GM23338 (cell line): Measurements from ENCODE around the gene PRPSAP1. TPM values are rescaled to one million over a fixed set of nuclear protein-coding genes. Genes with fewer than 3 reads are reported as not detected.
A peak's percentile ranks its signal among the peaks of the same experiment; 100 is the strongest.

Experiments
- ATAC-seq: fragments of 200-7000 bp; cut with Tn5 transposase; 3 replicates; pipeline ENCODE4 v1.9.1; 2020
- DNase-seq: peaks from one replicate; pipeline ENCODE4 v3.0.0-alpha.2; 2015; ENCODE audit warnings: low spot score
- H2AFZ ChIP-seq: fragments of 200-600 bp; sonication (generic); 2 replicates; pipeline ENCODE4 v1.8.0; 2016; ENCODE audit warnings: antibody characterized with exemption, mild to moderate bottlenecking, moderate library complexity
- H3F3A ChIP-seq: fragments of 200-600 bp; sonication (generic); replicated peaks from 2 replicates; pipeline ENCODE4 v1.8.0; 2017; ENCODE audit warnings: antibody characterized with exemption, mixed run types, low read depth
- H3K27ac ChIP-seq: fragments of 200-600 bp; sonication (generic); 2 replicates; pipeline ENCODE4 v1.6.1; 2016; ENCODE audit warnings: low read depth
- H3K27me3 ChIP-seq: fragments of 200-600 bp; sonication (generic); 2 replicates; pipeline ENCODE4 v1.8.0; 2016; ENCODE audit warnings: mild to moderate bottlenecking, mixed run types, moderate library complexity; ENCODE audit not compliant: insufficient read depth
- H3K36me3 ChIP-seq: fragments of 200-600 bp; sonication (generic); 2 replicates; pipeline ENCODE4 v1.8.0; 2016; ENCODE audit warnings: mild to moderate bottlenecking; ENCODE audit not compliant: insufficient read depth
- H3K4me1 ChIP-seq: fragments of 200-600 bp; sonication (generic); 2 replicates; pipeline ENCODE4 v1.8.0; 2016; ENCODE audit warnings: mild to moderate bottlenecking, moderate library complexity; ENCODE audit not compliant: insufficient read depth
- H3K4me2 ChIP-seq: fragments of 200-600 bp; sonication (generic); 2 replicates; pipeline ENCODE4 v1.7.1; 2017; ENCODE audit warnings: mixed run types
- H3K4me3 ChIP-seq: fragments of 200-600 bp; sonication (generic); 2 replicates; pipeline ENCODE4 v1.6.1; 2016; ENCODE audit warnings: mixed run types
- H3K79me2 ChIP-seq: fragments of 200-600 bp; sonication (generic); replicated peaks from 2 replicates; pipeline ENCODE4 v1.8.0; 2017; ENCODE audit warnings: mild to moderate bottlenecking; ENCODE audit not compliant: insufficient read depth
- H3K9me2 ChIP-seq: fragments of 200-600 bp; sonication (generic); 2 replicates; pipeline ENCODE4 v1.8.0; 2017; ENCODE audit not compliant: insufficient read depth
- H4K20me1 ChIP-seq: fragments of 200-600 bp; sonication (generic); replicated peaks from 2 replicates; pipeline ENCODE4 v1.8.0; 2017; ENCODE audit warnings: mild to moderate bottlenecking; ENCODE audit not compliant: insufficient read depth
- H3K27ac Mint-ChIP-seq: 2 replicates; pipeline ENCODE4 v1.8.0; 2020; ENCODE audit warnings: inconsistent platforms, mild to moderate bottlenecking, moderate library complexity, mixed read lengths
- H3K27me3 Mint-ChIP-seq: 3 replicates; pipeline ENCODE4 v1.8.0; 2022; ENCODE audit warnings: low read depth, mild to moderate bottlenecking, moderate library complexity, mixed read lengths, inconsistent platforms; ENCODE audit not compliant: insufficient read depth, poor library complexity
- H3K36me3 Mint-ChIP-seq: 3 replicates; pipeline ENCODE4 v1.8.0; 2021; ENCODE audit warnings: low read depth, mild to moderate bottlenecking, inconsistent platforms, moderate library complexity, mixed read lengths
- H3K4me1 Mint-ChIP-seq: 3 replicates; pipeline ENCODE4 v1.8.0; 2020; ENCODE audit warnings: mild to moderate bottlenecking, inconsistent platforms, mixed read lengths
- H3K4me3 Mint-ChIP-seq: 3 replicates; pipeline ENCODE4 v1.8.0; 2021; ENCODE audit warnings: moderate library complexity, mild to moderate bottlenecking, inconsistent platforms, mixed read lengths
- H3K9me3 Mint-ChIP-seq: 3 replicates; pipeline ENCODE4 v1.8.0; 2020; ENCODE audit warnings: moderate library complexity, mild to moderate bottlenecking, inconsistent platforms, mixed read lengths
- CREB1 ChIP-seq: fragments of 250-450 bp; sonication (Bioruptor Pico); IDR thresholded peaks from 2 replicates; pipeline ENCODE4 v1.5.0; 2020; ENCODE audit warnings: low read depth, mild to moderate bottlenecking, moderate library complexity
- EZH2phosphoT487 ChIP-seq: fragments of 200-600 bp; sonication (generic); IDR thresholded peaks from one replicate; pipeline ENCODE4 v1.8.1; 2018; ENCODE audit warnings: antibody characterized with exemption; ENCODE audit not compliant: unreplicated experiment
- JUNB ChIP-seq: IDR thresholded peaks from one replicate; pipeline ENCODE4 v1.6.1; 2016; ENCODE audit warnings: antibody characterized with exemption; ENCODE audit not compliant: unreplicated experiment
- NANOG ChIP-seq: IDR thresholded peaks from 2 replicates; pipeline ENCODE4 v1.6.1; 2016; ENCODE audit warnings: antibody characterized with exemption, borderline replicate concordance
- POLR2AphosphoS5 ChIP-seq: IDR thresholded peaks from 2 replicates; pipeline ENCODE4 v1.6.1; 2016; ENCODE audit warnings: antibody characterized with exemption, low read depth
- STAT1 ChIP-seq: IDR thresholded peaks from one replicate; pipeline ENCODE4 v1.6.1; 2016; ENCODE audit warnings: antibody characterized with exemption; ENCODE audit not compliant: unreplicated experiment
- ZNF114 ChIP-seq: fragments of 250-450 bp; sonication (Bioruptor Pico); IDR thresholded peaks from 2 replicates; pipeline ENCODE4 v1.5.0; 2020; ENCODE audit warnings: mild to moderate bottlenecking, moderate library complexity
- ZNF331 ChIP-seq: fragments of 250-450 bp; sonication (Bioruptor Pico); IDR thresholded peaks from 2 replicates; pipeline ENCODE4 v1.5.0; 2020; ENCODE audit warnings: low read depth, mild to moderate bottlenecking, moderate library complexity
- polyA plus RNA-seq: library from polyadenylated mRNA; unstranded; fragments of >200 nt; fragmentation: Nextera tagmentation; extraction: Ambion mirVana; gene quantifications from 2 replicates; pipeline ENCODE4 v1.2.1, GENCODE V29; 2016
- total RNA-seq: library from RNA; depleted of rRNA; stranded (reverse); fragments of >200 nt; shearing (Covaris generic); gene quantifications from 2 replicates; pipeline ENCODE4 v1.2.3, GENCODE V29; 2014
- TF ChIP-seq, protein P1 (sequence below): IDR thresholded peaks from 2 replicates; pipeline ENCODE4 v1.6.1; 2016; ENCODE audit warnings: antibody characterized with exemption
- TF ChIP-seq, protein P2 (sequence below): IDR thresholded peaks from one replicate; pipeline ENCODE4 v1.6.1; 2018; ENCODE audit warnings: antibody characterized with exemption; ENCODE audit not compliant: unreplicated experiment
- TF ChIP-seq, protein P3 (sequence below), 2 experiments: fragments of 200-600 bp in 1 of 2; sonication (generic) in 1 of 2; conservative IDR thresholded peaks; 2 replicates each; pipeline versions ENCODE4 v1.5.1 to v1.6.1; 2016 to 2017; ENCODE audit warnings: antibody characterized with exemption in 2 of 2, low read depth in 2 of 2, mild to moderate bottlenecking in 2 of 2, moderate library complexity in 1 of 2
- TF ChIP-seq, protein P4 (sequence below): fragments of 250-450 bp; sonication (Bioruptor Pico); IDR thresholded peaks from 2 replicates; pipeline ENCODE4 v1.5.0; 2020; ENCODE audit warnings: mild to moderate bottlenecking, moderate library complexity

PRPSAP1 gene
- total and polyA plus RNA-seq, 2 experiments from 2014 or later: 39.5 to 58.8 TPM

DNA sequence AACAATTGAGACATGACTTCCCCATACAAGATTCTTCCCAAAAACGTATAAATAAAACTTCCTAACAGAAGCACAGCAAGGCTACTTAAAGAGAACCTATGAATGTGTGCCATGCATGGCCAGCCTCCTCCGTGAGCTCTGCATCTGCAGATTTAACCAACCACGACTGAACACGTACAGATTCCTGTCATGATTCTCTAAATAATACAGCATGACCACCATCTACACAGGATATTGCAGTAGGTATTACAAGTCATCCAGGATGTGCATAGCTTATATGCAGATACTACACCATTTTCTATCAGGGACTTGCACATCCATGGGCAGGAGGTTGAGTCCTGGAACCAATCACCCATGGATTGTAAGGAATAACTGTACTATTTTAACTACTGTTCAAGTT lies 44.3 kb downstream of the PRPSAP1 start (continued):
- no peak for TF ChIP-seq ZNF331 (CRISPR knock-in tag)
- no peak for TF ChIP-seq NANOG
- TF ChIP-seq STAT1: no peak
- no peak for TF ChIP-seq EZH2phosphoT487
- TF ChIP-seq, protein P1, sequence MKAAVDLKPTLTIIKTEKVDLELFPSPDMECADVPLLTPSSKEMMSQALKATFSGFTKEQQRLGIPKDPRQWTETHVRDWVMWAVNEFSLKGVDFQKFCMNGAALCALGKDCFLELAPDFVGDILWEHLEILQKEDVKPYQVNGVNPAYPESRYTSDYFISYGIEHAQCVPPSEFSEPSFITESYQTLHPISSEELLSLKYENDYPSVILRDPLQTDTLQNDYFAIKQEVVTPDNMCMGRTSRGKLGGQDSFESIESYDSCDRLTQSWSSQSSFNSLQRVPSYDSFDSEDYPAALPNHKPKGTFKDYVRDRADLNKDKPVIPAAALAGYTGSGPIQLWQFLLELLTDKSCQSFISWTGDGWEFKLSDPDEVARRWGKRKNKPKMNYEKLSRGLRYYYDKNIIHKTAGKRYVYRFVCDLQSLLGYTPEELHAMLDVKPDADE: no peak

DNA sequence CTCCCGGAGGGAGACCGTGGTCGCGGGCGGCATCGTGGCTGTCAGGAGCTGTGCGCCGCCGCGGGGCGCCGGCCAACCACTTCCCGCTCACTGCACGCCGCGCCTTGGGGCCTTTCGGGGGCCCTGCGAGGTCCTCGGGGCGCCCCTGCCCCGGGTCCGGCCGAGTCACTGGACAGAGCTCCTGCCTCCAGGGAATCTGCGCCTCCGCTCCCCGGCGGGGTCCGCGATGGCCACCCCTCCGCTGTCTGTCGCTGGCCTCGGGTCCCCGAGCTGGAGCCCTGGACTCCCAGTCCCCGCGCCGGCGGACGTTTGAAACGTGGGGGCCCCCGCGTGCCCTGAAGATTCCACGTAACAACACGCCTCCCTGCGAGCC lies 45.8 kb downstream of the PRPSAP1 start, which contains the start of gene QRICH2:
Gene QRICH2 (minus strand): TSS at position 311 of the 373 bp plus-strand sequence. CDS start 278 bp downstream, at position 33.
- Histone ChIP-seq H3K9me2 (no peaks in the 10 kb centered on the region), H3K4me2 (no peak within 1 kb of the TSS), H3K4me3 (no peak within 1 kb of the TSS), H3K79me2 (no peaks in the 10 kb centered on the region), H3K27me3 (no peaks in the 10 kb centered on the region), H3K4me1 (no peaks in the 10 kb centered on the region), H4K20me1 (no peaks in the 10 kb centered on the region; the same call in 1 of the 2 replicates), H3K36me3 (0 out of 2 replicates have a peak, but pooled peaks cover 6% of the 10 kb centered on the region), H3K27ac (no peak within 1 kb of the TSS), H3F3A (0 out of 2 replicates have a peak, but pooled peaks cover 6% of the 10 kb centered on the region), H2AFZ (no peak within 1 kb of the TSS)
- no peak within 1 kb of the TSS for H3K27ac Mint-ChIP-seq
- peak; percentile 45 for ATAC-seq
- H3K36me3 Mint-ChIP-seq: peaks cover 8% of the 10 kb centered on the region; the same call in 1 of the 3 replicates
- peak; percentile 26 for DNase-seq
- no peak within 1 kb of the TSS for H3K4me3 Mint-ChIP-seq
- no peak for TF ChIP-seq POLR2AphosphoS5
- TF ChIP-seq, protein P2, sequence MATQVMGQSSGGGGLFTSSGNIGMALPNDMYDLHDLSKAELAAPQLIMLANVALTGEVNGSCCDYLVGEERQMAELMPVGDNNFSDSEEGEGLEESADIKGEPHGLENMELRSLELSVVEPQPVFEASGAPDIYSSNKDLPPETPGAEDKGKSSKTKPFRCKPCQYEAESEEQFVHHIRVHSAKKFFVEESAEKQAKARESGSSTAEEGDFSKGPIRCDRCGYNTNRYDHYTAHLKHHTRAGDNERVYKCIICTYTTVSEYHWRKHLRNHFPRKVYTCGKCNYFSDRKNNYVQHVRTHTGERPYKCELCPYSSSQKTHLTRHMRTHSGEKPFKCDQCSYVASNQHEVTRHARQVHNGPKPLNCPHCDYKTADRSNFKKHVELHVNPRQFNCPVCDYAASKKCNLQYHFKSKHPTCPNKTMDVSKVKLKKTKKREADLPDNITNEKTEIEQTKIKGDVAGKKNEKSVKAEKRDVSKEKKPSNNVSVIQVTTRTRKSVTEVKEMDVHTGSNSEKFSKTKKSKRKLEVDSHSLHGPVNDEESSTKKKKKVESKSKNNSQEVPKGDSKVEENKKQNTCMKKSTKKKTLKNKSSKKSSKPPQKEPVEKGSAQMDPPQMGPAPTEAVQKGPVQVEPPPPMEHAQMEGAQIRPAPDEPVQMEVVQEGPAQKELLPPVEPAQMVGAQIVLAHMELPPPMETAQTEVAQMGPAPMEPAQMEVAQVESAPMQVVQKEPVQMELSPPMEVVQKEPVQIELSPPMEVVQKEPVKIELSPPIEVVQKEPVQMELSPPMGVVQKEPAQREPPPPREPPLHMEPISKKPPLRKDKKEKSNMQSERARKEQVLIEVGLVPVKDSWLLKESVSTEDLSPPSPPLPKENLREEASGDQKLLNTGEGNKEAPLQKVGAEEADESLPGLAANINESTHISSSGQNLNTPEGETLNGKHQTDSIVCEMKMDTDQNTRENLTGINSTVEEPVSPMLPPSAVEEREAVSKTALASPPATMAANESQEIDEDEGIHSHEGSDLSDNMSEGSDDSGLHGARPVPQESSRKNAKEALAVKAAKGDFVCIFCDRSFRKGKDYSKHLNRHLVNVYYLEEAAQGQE: no peak
- TF ChIP-seq JUNB: no peak
- no peak for TF ChIP-seq EZH2phosphoT487
- TF ChIP-seq, protein P3, sequence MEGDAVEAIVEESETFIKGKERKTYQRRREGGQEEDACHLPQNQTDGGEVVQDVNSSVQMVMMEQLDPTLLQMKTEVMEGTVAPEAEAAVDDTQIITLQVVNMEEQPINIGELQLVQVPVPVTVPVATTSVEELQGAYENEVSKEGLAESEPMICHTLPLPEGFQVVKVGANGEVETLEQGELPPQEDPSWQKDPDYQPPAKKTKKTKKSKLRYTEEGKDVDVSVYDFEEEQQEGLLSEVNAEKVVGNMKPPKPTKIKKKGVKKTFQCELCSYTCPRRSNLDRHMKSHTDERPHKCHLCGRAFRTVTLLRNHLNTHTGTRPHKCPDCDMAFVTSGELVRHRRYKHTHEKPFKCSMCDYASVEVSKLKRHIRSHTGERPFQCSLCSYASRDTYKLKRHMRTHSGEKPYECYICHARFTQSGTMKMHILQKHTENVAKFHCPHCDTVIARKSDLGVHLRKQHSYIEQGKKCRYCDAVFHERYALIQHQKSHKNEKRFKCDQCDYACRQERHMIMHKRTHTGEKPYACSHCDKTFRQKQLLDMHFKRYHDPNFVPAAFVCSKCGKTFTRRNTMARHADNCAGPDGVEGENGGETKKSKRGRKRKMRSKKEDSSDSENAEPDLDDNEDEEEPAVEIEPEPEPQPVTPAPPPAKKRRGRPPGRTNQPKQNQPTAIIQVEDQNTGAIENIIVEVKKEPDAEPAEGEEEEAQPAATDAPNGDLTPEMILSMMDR (conservative IDR thresholded peaks at IDR 0.05; ENCODE audit: low read depth in 2 of 2): no peak
- TF ChIP-seq CREB1 (CRISPR knock-in tag): no peak
- TF ChIP-seq, protein P4, sequence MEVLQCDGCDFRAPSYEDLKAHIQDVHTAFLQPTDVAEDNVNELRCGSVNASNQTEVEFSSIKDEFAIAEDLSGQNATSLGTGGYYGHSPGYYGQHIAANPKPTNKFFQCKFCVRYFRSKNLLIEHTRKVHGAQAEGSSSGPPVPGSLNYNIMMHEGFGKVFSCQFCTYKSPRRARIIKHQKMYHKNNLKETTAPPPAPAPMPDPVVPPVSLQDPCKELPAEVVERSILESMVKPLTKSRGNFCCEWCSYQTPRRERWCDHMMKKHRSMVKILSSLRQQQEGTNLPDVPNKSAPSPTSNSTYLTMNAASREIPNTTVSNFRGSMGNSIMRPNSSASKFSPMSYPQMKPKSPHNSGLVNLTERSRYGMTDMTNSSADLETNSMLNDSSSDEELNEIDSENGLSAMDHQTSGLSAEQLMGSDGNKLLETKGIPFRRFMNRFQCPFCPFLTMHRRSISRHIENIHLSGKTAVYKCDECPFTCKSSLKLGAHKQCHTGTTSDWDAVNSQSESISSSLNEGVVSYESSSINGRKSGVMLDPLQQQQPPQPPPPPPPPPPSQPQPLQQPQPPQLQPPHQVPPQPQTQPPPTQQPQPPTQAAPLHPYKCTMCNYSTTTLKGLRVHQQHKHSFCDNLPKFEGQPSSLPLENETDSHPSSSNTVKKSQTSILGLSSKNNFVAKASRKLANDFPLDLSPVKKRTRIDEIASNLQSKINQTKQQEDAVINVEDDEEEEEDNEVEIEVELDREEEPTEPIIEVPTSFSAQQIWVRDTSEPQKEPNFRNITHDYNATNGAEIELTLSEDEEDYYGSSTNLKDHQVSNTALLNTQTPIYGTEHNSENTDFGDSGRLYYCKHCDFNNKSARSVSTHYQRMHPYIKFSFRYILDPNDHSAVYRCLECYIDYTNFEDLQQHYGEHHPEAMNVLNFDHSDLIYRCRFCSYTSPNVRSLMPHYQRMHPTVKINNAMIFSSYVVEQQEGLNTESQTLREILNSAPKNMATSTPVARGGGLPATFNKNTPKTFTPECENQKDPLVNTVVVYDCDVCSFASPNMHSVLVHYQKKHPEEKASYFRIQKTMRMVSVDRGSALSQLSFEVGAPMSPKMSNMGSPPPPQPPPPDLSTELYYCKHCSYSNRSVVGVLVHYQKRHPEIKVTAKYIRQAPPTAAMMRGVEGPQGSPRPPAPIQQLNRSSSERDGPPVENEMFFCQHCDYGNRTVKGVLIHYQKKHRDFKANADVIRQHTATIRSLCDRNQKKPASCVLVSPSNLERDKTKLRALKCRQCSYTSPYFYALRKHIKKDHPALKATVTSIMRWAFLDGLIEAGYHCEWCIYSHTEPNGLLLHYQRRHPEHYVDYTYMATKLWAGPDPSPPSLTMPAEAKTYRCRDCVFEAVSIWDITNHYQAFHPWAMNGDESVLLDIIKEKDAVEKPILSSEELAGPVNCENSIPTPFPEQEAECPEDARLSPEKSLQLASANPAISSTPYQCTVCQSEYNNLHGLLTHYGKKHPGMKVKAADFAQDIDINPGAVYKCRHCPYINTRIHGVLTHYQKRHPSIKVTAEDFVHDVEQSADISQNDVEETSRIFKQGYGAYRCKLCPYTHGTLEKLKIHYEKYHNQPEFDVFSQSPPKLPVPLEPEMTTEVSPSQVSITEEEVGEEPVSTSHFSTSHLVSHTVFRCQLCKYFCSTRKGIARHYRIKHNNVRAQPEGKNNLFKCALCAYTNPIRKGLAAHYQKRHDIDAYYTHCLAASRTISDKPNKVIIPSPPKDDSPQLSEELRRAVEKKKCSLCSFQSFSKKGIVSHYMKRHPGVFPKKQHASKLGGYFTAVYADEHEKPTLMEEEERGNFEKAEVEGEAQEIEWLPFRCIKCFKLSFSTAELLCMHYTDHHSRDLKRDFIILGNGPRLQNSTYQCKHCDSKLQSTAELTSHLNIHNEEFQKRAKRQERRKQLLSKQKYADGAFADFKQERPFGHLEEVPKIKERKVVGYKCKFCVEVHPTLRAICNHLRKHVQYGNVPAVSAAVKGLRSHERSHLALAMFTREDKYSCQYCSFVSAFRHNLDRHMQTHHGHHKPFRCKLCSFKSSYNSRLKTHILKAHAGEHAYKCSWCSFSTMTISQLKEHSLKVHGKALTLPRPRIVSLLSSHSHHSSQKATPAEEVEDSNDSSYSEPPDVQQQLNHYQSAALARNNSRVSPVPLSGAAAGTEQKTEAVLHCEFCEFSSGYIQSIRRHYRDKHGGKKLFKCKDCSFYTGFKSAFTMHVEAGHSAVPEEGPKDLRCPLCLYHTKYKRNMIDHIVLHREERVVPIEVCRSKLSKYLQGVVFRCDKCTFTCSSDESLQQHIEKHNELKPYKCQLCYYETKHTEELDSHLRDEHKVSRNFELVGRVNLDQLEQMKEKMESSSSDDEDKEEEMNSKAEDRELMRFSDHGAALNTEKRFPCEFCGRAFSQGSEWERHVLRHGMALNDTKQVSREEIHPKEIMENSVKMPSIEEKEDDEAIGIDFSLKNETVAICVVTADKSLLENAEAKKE (CRISPR knock-in tag): no peak
- no peak for TF ChIP-seq ZNF331 (CRISPR knock-in tag)
- no peak for TF ChIP-seq ZNF114 (CRISPR knock-in tag)
- H3K9me3 Mint-ChIP-seq: no peaks in the 10 kb centered on the region
- H3K27me3 Mint-ChIP-seq: peaks cover 3% of the 10 kb centered on the region
- no peaks in the 10 kb centered on the region for H3K4me1 Mint-ChIP-seq
